ENCODE data around the gene ETV4. TPM values are rescaled to one million over a fixed set of nuclear protein-coding genes. Genes with fewer than 3 reads are reported as not detected.
A peak's percentile ranks its signal among the peaks of the same experiment; 100 is the strongest.

The ETV4 gene
- total RNA-seq, 1 donor from 2014 or later, result 1.6 TPM

GRCh38 chr17:43531955-43532354, 14.2 kb downstream of the ETV4 start:
- no peaks in the 10 kb centered on the region for H3K9me3 ChIP-seq (ENCODE audit: control insufficient read depth in 3 of 3, low read length in 3 of 3)
- H3K4me1 ChIP-seq (ENCODE audit: control insufficient read depth in 3 of 3, insufficient read depth in 3 of 3, low read length in 3 of 3), result peaks cover 23 to 40% (median 33%) of the 10 kb centered on the region in 3 donors
- peaks cover 0 to 4% (median 3%) of the 10 kb centered on the region in 3 donors for H3K36me3 ChIP-seq (ENCODE audit: control insufficient read depth in 3 of 3, insufficient read depth in 3 of 3, low read length in 3 of 3)
- no peak overlapping the region for H3K9ac ChIP-seq (ENCODE audit: low read depth in 1 of 3, low read length in 3 of 3)
- H3K27ac ChIP-seq (ENCODE audit: low read depth, low read length), result no peak overlapping the region
- no peaks in the 10 kb centered on the region for H3K27me3 ChIP-seq (ENCODE audit: control insufficient read depth in 3 of 3, insufficient read depth in 3 of 3, low read length in 3 of 3)
- no peak overlapping the region for H3K4me3 ChIP-seq (ENCODE audit: low read length in 3 of 3)

GRCh38 chr17:43531082-43531378, 15.1 kb downstream of the ETV4 start:
- peaks cover 23 to 40% (median 33%) of the 10 kb centered on the region in 3 donors for H3K4me1 ChIP-seq (ENCODE audit: control insufficient read depth in 3 of 3, insufficient read depth in 3 of 3, low read length in 3 of 3)
- H3K27me3 ChIP-seq (ENCODE audit: control insufficient read depth in 3 of 3, insufficient read depth in 3 of 3, low read length in 3 of 3), result no peaks in the 10 kb centered on the region
- peak overlapping the region; percentile 27 for H3K27ac ChIP-seq (ENCODE audit: low read depth, low read length)
- peak overlapping the region in 2 of 3 donors; percentile 39 to 69 for H3K9ac ChIP-seq (ENCODE audit: low read depth in 1 of 3, low read length in 3 of 3)
- H3K4me3 ChIP-seq (ENCODE audit: low read length in 3 of 3), result peak overlapping the region; percentile 45 to 65 (median 53)
- no peaks in the 10 kb centered on the region for H3K9me3 ChIP-seq (ENCODE audit: control insufficient read depth in 3 of 3, low read length in 3 of 3)
- peaks cover 6 to 10% (median 10%) of the 10 kb centered on the region in 3 donors for H3K36me3 ChIP-seq (ENCODE audit: control insufficient read depth in 3 of 3, insufficient read depth in 3 of 3, low read length in 3 of 3)

GRCh38 chr17:43530288-43531081, 15.7 kb downstream of the ETV4 start:
- Histone ChIP-seq H3K9me3 (ENCODE audit: control insufficient read depth in 3 of 3, low read length in 3 of 3) (no peaks in the 10 kb centered on the region), H3K4me3 (ENCODE audit: low read length in 3 of 3) (peak overlapping the region; percentile 53 to 67 (median 65)), H3K4me1 (ENCODE audit: control insufficient read depth in 3 of 3, insufficient read depth in 3 of 3, low read length in 3 of 3) (peaks cover 23 to 40% (median 33%) of the 10 kb centered on the region in 3 donors), H3K27ac (ENCODE audit: low read depth, low read length) (peak overlapping the region; percentile 27), H3K9ac (ENCODE audit: low read depth in 1 of 3, low read length in 3 of 3) (peak overlapping the region; percentile 39 to 70 (median 48)), H3K36me3 (ENCODE audit: control insufficient read depth in 3 of 3, insufficient read depth in 3 of 3, low read length in 3 of 3) (peaks cover 9 to 16% (median 15%) of the 10 kb centered on the region in 3 donors), H3K27me3 (ENCODE audit: control insufficient read depth in 3 of 3, insufficient read depth in 3 of 3, low read length in 3 of 3) (no peaks in the 10 kb centered on the region)

GRCh38 chr17:43529947-43530287, 16.2 kb downstream of the ETV4 start:
- H3K27ac ChIP-seq (ENCODE audit: low read depth, low read length), result no peak overlapping the region
- peaks cover 23 to 40% (median 33%) of the 10 kb centered on the region in 3 donors for H3K4me1 ChIP-seq (ENCODE audit: control insufficient read depth in 3 of 3, insufficient read depth in 3 of 3, low read length in 3 of 3)
- H3K9ac ChIP-seq (ENCODE audit: low read depth in 1 of 3, low read length in 3 of 3), result peak overlapping the region in 2 of 3 donors; percentile 5 to 70
- H3K9me3 ChIP-seq (ENCODE audit: control insufficient read depth in 3 of 3, low read length in 3 of 3), result no peaks in the 10 kb centered on the region
- peaks cover 15 to 20% (median 19%) of the 10 kb centered on the region in 3 donors for H3K36me3 ChIP-seq (ENCODE audit: control insufficient read depth in 3 of 3, insufficient read depth in 3 of 3, low read length in 3 of 3)
- peak overlapping the region in 2 of 3 donors; percentile 65 to 67 for H3K4me3 ChIP-seq (ENCODE audit: low read length in 3 of 3)
- H3K27me3 ChIP-seq (ENCODE audit: control insufficient read depth in 3 of 3, insufficient read depth in 3 of 3, low read length in 3 of 3), result no peaks in the 10 kb centered on the region

- Histone ChIP-seq H3K9ac (ENCODE audit: low read depth in 1 of 3, low read length in 3 of 3) (no peak overlapping the region), H3K27ac (ENCODE audit: low read depth, low read length) (no peak overlapping the region)
These were observed 16.9 kb downstream of the ETV4 start for GRCh38 chr17:43528988-43529814.

GRCh38 chr17:43528319-43528987, 17.7 kb downstream of the ETV4 start:
- H3K36me3 ChIP-seq (ENCODE audit: control insufficient read depth in 3 of 3, insufficient read depth in 3 of 3, low read length in 3 of 3), result peaks cover 28 to 35% (median 34%) of the 10 kb centered on the region in 3 donors
- no peak overlapping the region for H3K9ac ChIP-seq (ENCODE audit: low read depth in 1 of 3, low read length in 3 of 3)
- no peaks in the 10 kb centered on the region for H3K9me3 ChIP-seq (ENCODE audit: control insufficient read depth in 3 of 3, low read length in 3 of 3)
- no peak overlapping the region for H3K4me3 ChIP-seq (ENCODE audit: low read length in 3 of 3)
- no peaks in the 10 kb centered on the region for H3K27me3 ChIP-seq (ENCODE audit: control insufficient read depth in 3 of 3, insufficient read depth in 3 of 3, low read length in 3 of 3)
- no peak overlapping the region for H3K27ac ChIP-seq (ENCODE audit: low read depth, low read length)
- H3K4me1 ChIP-seq (ENCODE audit: control insufficient read depth in 3 of 3, insufficient read depth in 3 of 3, low read length in 3 of 3), result peaks cover 23 to 40% (median 33%) of the 10 kb centered on the region in 3 donors

More at GRCh38 chr17:43528988-43529814, 16.9 kb downstream of the ETV4 start:
- no peak overlapping the region for H3K4me3 ChIP-seq (ENCODE audit: low read length in 3 of 3)
- H3K36me3 ChIP-seq (ENCODE audit: control insufficient read depth in 3 of 3, insufficient read depth in 3 of 3, low read length in 3 of 3), result peaks cover 21 to 27% (median 26%) of the 10 kb centered on the region in 3 donors
- H3K27me3 ChIP-seq (ENCODE audit: control insufficient read depth in 3 of 3, insufficient read depth in 3 of 3, low read length in 3 of 3), result no peaks in the 10 kb centered on the region
- H3K9me3 ChIP-seq (ENCODE audit: control insufficient read depth in 3 of 3, low read length in 3 of 3), result no peaks in the 10 kb centered on the region
- H3K4me1 ChIP-seq (ENCODE audit: control insufficient read depth in 3 of 3, insufficient read depth in 3 of 3, low read length in 3 of 3), result peaks cover 23 to 40% (median 33%) of the 10 kb centered on the region in 3 donors

- Histone ChIP-seq H3K4me1 (ENCODE audit: control insufficient read depth in 3 of 3, insufficient read depth in 3 of 3, low read length in 3 of 3) (peaks cover 23 to 40% (median 33%) of the 10 kb centered on the region in 3 donors), H3K9ac (ENCODE audit: low read depth in 1 of 3, low read length in 3 of 3) (no peak overlapping the region), H3K36me3 (ENCODE audit: control insufficient read depth in 3 of 3, insufficient read depth in 3 of 3, low read length in 3 of 3) (peaks cover 36 to 42% (median 41%) of the 10 kb centered on the region in 3 donors), H3K9me3 (ENCODE audit: control insufficient read depth in 3 of 3, low read length in 3 of 3) (no peaks in the 10 kb centered on the region), H3K27ac (ENCODE audit: low read depth, low read length) (no peak overlapping the region), H3K4me3 (ENCODE audit: low read length in 3 of 3) (no peak overlapping the region), H3K27me3 (ENCODE audit: control insufficient read depth in 3 of 3, insufficient read depth in 3 of 3, low read length in 3 of 3) (no peaks in the 10 kb centered on the region)
These were observed 19.1 kb downstream of the ETV4 start for GRCh38 chr17:43526886-43527648.

- H3K9ac ChIP-seq (ENCODE audit: low read depth in 1 of 3, low read length in 3 of 3), result no peak overlapping the region
- no peaks in the 10 kb centered on the region for H3K27me3 ChIP-seq (ENCODE audit: control insufficient read depth in 3 of 3, insufficient read depth in 3 of 3, low read length in 3 of 3)
- H3K4me3 ChIP-seq (ENCODE audit: low read length in 3 of 3), result no peak overlapping the region
- no peaks in the 10 kb centered on the region for H3K9me3 ChIP-seq (ENCODE audit: control insufficient read depth in 3 of 3, low read length in 3 of 3)
- peaks cover 52 to 60% (median 60%) of the 10 kb centered on the region in 3 donors for H3K36me3 ChIP-seq (ENCODE audit: control insufficient read depth in 3 of 3, insufficient read depth in 3 of 3, low read length in 3 of 3)
- peaks cover 13 to 20% (median 16%) of the 10 kb centered on the region in 3 donors for H3K4me1 ChIP-seq (ENCODE audit: control insufficient read depth in 3 of 3, insufficient read depth in 3 of 3, low read length in 3 of 3)
- H3K27ac ChIP-seq (ENCODE audit: low read depth, low read length), result no peak overlapping the region
These were observed 21.1 kb downstream of the ETV4 start for GRCh38 chr17:43524945-43525575.

- H3K9ac ChIP-seq (ENCODE audit: low read depth in 1 of 3, low read length in 3 of 3), result no peak overlapping the region
- H3K4me1 ChIP-seq (ENCODE audit: control insufficient read depth in 3 of 3, insufficient read depth in 3 of 3, low read length in 3 of 3), result no peaks in the 10 kb centered on the region
- H3K36me3 ChIP-seq (ENCODE audit: control insufficient read depth in 3 of 3, insufficient read depth in 3 of 3, low read length in 3 of 3), result peaks cover 65 to 82% (median 73%) of the 10 kb centered on the region in 3 donors
- H3K4me3 ChIP-seq (ENCODE audit: low read length in 3 of 3), result no peak overlapping the region
- no peak overlapping the region for H3K27ac ChIP-seq (ENCODE audit: low read depth, low read length)
- H3K27me3 ChIP-seq (ENCODE audit: control insufficient read depth in 3 of 3, insufficient read depth in 3 of 3, low read length in 3 of 3), result no peaks in the 10 kb centered on the region
- H3K9me3 ChIP-seq (ENCODE audit: control insufficient read depth in 3 of 3, low read length in 3 of 3), result no peaks in the 10 kb centered on the region
These were observed 24.8 kb downstream of the ETV4 start for GRCh38 chr17:43521389-43521788.
